AG10803 (cell line): ENCODE results near the gene CFAP46.

Experiments
- DNase-seq: peaks from one replicate; pipeline ENCODE4 v3.0.0; 2010; ENCODE audit warnings: low read depth
- H3K4me3 ChIP-seq: 2 replicates; pipeline ENCODE4 v1.5.1; 2011; ENCODE audit warnings: mild to moderate bottlenecking, low read length, control low read depth
- CTCF ChIP-seq: conservative IDR thresholded peaks from 2 replicates; pipeline ENCODE4 v1.5.1; 2011; ENCODE audit warnings: mild to moderate bottlenecking, low read length, control low read depth, inconsistent platforms

CFAP46 gene

GRCh38 chr10:132918264-132918616 is 24.1 kb downstream of the CFAP46 start:
- H3K4me3 ChIP-seq, result no peak overlapping the region
- no peak for DNase-seq
- no peak for TF ChIP-seq CTCF

- no peak for DNase-seq
- TF ChIP-seq CTCF, result no peak
- no peak overlapping the region for H3K4me3 ChIP-seq
These were observed 25.3 kb downstream of the CFAP46 start for GRCh38 chr10:132916956-132917666.

- no peak for TF ChIP-seq CTCF
- no peak overlapping the region for H3K4me3 ChIP-seq
- DNase-seq, result no peak
These were observed 25.9 kb downstream of the CFAP46 start for GRCh38 chr10:132916421-132916841.

- no peak for DNase-seq
- H3K4me3 ChIP-seq, result no peak overlapping the region
These were observed 27.0 kb downstream of the CFAP46 start for GRCh38 chr10:132915411-132915810.

GRCh38 chr10:132914732-132915131 is 27.6 kb downstream of the CFAP46 start:
- DNase-seq, result no peak
- no peak for TF ChIP-seq CTCF
- no peak overlapping the region for H3K4me3 ChIP-seq

More at GRCh38 chr10:132915411-132915810, 27.0 kb downstream of the CFAP46 start:
- TF ChIP-seq CTCF, result no peak

- DNase-seq, result no peak
These were observed 28.7 kb downstream of the CFAP46 start for GRCh38 chr10:132913559-132914115.

More at GRCh38 chr10:132913559-132914115, 28.7 kb downstream of the CFAP46 start:
- TF ChIP-seq CTCF, result no peak
- H3K4me3 ChIP-seq, result no peak overlapping the region
